Measurements from ENCODE around the gene PDE6D. TPM values are rescaled to one million over a fixed set of nuclear protein-coding genes. Genes with fewer than 3 reads are reported as not detected.

The PDE6D gene
- total RNA-seq, result 14.7 TPM
- long read RNA-seq, transcript PDE6D-201 (5 exons, 1,175 nt), result major isoform, 13 of 16 reads
- long read RNA-seq, partial matches to known transcripts, result 0 of 16 reads
- long read RNA-seq, other reads (novel, unspliced or antisense), result 2 of 16 reads

- DNase-seq (peak; percentile 99), ATAC-seq (ENCODE audit: poor library complexity) (peak; percentile 95)
- intact Hi-C loops (cut with DNase I), result no loop called here
Observed at GRCh38 chr2:231780909-231781797, at the start of gene PDE6D. Gene PDE6D, minus strand, starts transcription at chr2:231781282. Its CDS starts 168 bp downstream, at chr2:231781114.

- DNase-seq, result no peak
- ATAC-seq (ENCODE audit: poor library complexity), result no peak
- intact Hi-C loops (cut with DNase I), result no loop called here
Observed at GRCh38 chr2:231821908-231822307, 40.8 kb upstream of the PDE6D start.

DNA sequence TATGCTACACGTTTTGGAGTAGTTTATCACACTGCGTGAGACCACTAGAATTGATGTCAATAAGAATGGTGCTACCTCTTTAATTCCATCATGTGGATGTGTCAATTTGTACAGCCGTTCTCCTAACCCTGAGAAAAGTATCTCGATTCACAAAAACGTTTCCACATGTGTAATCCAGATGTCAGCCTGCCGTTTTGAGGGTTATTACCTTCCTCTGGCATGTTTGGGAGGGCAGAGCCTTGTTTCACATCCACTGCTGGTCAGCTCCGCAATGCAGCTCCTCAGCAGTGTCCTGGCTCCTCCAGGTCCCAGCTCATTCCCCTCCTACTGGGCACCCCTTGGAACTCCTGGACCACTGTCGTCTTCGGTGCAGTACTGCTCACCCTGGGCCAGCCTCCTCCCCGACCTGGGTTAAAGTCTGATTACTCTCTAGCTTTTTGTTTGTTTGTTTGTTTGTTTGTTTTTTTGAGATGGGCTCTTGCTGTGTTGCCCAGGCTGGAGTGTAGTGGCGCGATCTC lies 39.8 kb upstream of the PDE6D start:
- ATAC-seq (ENCODE audit: poor library complexity) (no peak), DNase-seq (no peak)
- intact Hi-C loops (cut with DNase I), result no loop called here

- intact Hi-C loops (cut with DNase I), result no loop called here
Observed at GRCh38 chr2:231819447-231820042, 38.5 kb upstream of the PDE6D start.

GRCh38 chr2:231816327-231817026 lies 35.4 kb upstream of the PDE6D start:
- intact Hi-C loops (cut with DNase I), result no loop called here
- DNase-seq (no peak), ATAC-seq (ENCODE audit: poor library complexity) (no peak)

More at GRCh38 chr2:231819447-231820042, 38.5 kb upstream of the PDE6D start:
- ATAC-seq (ENCODE audit: poor library complexity) (no peak), DNase-seq (no peak)

DNA sequence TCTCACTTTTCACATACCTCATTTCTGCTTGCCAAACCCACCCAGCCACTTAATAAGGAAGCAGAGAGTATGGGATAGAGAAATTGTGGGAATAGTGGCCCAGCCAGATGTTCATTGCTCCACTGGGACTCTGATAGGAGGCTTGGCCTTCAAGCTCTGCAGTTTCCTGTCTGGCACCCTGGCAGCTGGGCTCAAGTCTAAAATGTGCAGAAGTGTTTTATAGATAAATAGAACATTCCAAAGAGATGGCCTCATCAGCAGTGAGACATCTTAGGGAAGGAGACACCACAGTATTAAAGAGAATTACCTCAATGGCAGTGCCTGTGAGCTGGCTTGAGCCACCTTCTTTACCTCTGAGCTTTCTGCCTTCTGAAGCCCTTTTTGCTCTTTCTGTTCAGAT lies 29.8 kb upstream of the PDE6D start:
- no peak for DNase-seq
- no peak for ATAC-seq (ENCODE audit: poor library complexity)
- intact Hi-C loops (cut with DNase I), result no loop called here

DNA sequence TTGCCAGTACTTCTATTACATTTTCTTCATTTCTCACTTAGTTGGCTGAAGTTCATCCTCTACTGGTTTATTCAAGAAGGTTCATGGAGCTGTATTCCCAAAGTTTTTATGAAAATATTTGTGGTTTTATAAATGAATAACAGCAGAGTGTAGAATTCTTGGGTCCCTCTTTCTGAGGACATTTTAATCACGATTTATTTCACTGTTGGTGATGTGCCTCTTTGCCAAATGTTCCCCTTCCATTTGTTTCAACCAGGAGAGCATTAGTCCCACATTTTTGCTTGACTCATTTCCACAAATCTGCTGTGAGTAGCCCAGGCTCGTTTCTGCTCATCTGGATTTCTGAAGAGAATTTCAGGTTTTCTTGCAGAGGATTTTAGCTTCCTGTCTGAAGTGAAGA lies 25.9 kb upstream of the PDE6D start:
- intact Hi-C loops (cut with DNase I), result no loop called here
- DNase-seq (no peak), ATAC-seq (ENCODE audit: poor library complexity) (no peak)

- ATAC-seq (ENCODE audit: poor library complexity) (no peak), DNase-seq (no peak)
- intact Hi-C loops (cut with DNase I), result no loop called here
Observed at GRCh38 chr2:231803501-231804138, 22.5 kb upstream of the PDE6D start.

DNA sequence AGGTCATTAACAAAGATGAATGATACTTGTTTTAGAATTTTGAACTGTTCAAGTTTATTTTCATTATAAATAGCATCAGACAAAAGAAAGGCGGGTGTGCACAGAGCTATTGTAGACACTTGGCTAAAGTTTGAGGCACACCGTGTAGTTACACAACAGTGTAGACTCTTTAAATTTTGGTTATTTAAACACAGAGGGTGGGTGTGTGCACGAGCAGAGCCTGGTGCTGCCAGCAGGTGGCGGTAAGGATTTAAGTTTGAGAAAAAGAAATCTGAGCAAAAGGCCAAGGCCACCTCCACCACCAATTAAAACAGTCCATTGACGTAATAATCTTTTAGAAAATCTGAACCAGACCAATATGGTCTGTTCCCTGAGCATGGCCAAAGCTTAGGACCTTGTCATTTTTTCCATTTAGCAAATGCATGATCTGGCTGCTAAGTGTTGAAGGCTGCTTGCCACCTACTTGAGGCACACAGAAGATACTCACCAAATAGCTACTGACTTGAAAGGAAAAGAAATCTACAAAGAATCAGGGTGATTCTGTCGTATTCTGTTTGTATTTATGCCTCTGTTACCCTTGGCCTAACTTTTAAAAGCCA lies 19.5 kb upstream of the PDE6D start:
- ATAC-seq (ENCODE audit: poor library complexity), result peak; percentile 48
- intact Hi-C loops (cut with DNase I), result no loop called here
- DNase-seq, result no peak

GRCh38 chr2:231795525-231796327 lies 14.6 kb upstream of the PDE6D start:
- ATAC-seq (ENCODE audit: poor library complexity) (peak; percentile 21), DNase-seq (no peak)
- intact Hi-C loops (cut with DNase I), result no loop called here

GRCh38 chr2:231794383-231794782 lies 13.3 kb upstream of the PDE6D start:
- DNase-seq, result no peak
- no peak for ATAC-seq (ENCODE audit: poor library complexity)
- intact Hi-C loops (cut with DNase I), result no loop called here

DNA sequence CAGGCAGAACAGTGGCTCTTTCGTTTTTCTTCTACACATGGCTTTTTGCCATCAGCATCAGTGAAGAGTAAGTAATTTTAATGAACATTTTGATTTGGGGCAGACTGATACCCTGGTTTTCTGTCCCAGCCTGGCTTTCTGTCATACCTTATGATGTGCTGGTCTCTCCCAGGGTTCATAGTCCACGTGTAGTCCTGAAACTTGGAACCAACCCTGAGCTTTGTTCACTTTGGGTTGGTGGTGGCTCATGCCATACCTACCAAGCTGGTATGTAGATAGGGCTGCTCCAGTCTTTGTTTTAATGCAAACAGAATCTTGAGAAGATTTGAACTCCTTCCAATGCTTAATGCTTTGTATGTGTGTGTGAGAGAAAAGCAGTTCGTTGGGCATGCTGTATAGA lies 10.0 kb upstream of the PDE6D start:
- ATAC-seq (ENCODE audit: poor library complexity), result no peak
- intact Hi-C loops (cut with DNase I), result no loop called here

GRCh38 chr2:231786917-231787292 lies 5.8 kb upstream of the PDE6D start:
- ATAC-seq (ENCODE audit: poor library complexity) (no peak), DNase-seq (no peak)
- intact Hi-C loops (cut with DNase I), result no loop called here

More for the DNA sequence above, 10.0 kb upstream of the PDE6D start:
- no peak for DNase-seq

DNA sequence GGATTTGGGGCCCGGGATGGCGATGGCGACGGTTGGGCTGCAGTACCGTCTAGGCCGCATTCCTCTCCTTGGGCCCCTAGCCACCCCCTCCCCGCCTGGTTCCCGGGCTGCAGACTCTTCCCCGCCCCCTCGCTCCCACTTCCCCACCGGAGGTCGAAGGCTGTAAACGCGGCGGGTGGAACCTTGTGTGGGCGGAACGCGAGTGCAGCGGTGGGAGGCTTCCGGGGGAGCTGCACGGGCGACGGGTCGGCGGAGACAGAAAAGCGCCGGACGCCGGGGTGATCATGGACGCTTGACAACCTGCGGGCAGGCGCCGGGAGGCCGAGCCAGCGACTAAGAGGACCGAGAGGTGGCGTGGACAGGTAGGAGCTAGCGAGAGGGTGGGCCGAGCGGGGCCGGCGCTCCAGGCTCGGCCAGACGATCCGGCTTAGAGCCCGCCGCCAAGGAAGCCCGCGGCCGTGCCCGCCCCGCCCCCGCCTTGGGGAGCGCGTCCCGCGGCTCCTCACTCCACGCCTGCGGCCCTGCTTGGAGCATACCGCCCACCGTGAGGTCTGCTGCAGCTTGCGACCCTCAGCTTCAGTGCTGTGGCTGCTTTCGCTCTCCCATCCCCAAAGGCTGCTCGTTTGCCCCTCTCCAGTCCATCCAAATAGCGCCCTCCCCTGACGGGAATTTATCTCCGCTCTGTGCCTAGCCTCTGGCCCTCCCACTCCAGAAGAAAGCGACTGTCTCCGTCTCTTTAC lies 5.3 kb upstream of the PDE6D start, which contains the start of gene COPS7B:
Gene COPS7B (plus strand): TSS at position 269 of the 740 bp plus-strand sequence. CDS start 2,126 bp downstream, outside the sequence.
- intact Hi-C loops (cut with DNase I), result no loop called here
- DNase-seq (peak; percentile 85), ATAC-seq (ENCODE audit: poor library complexity) (peak; percentile 61)

GRCh38 chr2:231785822-231786176 lies 4.7 kb upstream of the PDE6D start:
- ATAC-seq (ENCODE audit: poor library complexity), result no peak
- intact Hi-C loops (cut with DNase I), result no loop called here
- DNase-seq, result no peak

DNA sequence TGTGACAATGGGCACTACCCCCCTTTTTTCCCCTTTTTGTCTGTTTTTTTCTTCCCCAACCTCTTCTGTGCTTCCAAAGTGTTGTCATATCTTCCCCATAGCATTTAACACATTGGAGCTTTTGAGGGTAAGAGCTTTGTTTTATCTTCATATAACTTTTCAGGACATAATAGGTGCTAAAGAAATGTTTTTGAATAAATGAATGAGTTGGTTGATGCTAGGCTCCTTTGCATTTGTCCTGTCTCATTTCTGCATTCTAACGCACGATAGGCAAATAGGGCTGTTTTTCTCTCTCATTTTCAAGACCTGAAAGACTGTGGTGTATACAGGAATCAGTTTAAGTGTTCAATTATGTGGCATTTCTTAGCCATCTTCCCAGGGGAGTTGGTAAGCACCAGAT lies 4.3 kb upstream of the PDE6D start:
- intact Hi-C loops (cut with DNase I), result no loop called here
- ATAC-seq (ENCODE audit: poor library complexity) (no peak), DNase-seq (no peak)

Data from Right ventricle myocardium superior (tissue), 1 donor.